22Rv1 (cell line): ENCODE measurements around the gene ZNF831.

Experiments
- H3K27ac ChIP-seq: fragments of 450-650 bp; 2 replicates; pipeline ENCODE4 v1.5.1; 2017
- ZFX ChIP-seq: fragments of 450-650 bp; IDR thresholded peaks from 2 replicates; pipeline ENCODE4 v1.6.1; 2017; ENCODE audit warnings: antibody characterized with exemption, borderline replicate concordance
- TF ChIP-seq, protein P1 (sequence below): fragments of 450-650 bp; IDR thresholded peaks from 2 replicates; pipeline ENCODE4 v1.5.1; 2017; ENCODE audit warnings: mild to moderate bottlenecking

Gene ZNF831

DNA sequence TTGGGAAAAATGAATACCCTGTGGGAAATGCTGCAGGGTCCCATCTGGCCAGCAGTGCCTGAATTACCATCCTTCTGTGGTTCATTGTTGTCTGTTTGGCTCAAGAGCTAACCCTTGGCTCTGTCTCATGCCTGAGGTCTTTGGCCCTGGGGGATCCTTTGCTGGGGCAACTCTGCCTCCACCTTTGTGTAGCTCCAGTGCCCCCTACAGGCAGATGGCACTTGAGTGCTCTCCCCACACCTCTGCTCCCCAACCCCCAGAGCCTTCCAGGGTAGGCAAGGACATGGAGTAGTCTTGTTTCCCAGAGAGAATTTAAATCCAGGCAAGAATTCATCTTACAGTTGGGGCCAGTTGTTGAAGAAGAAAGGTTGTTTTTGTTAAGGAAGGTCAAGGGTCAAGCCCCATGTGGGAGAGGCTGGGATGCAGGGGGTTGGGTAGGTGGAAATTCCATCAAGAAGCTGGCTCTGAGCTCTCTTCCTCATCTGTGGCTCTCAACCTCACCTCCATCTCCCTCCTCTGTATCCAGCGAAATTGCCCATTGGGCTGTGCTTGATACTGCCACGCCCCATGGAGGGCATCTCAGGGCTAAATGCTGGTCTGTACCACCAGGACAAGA is 44.2 kb downstream of the ZNF831 start:
- no peak overlapping the region for H3K27ac ChIP-seq
- TF ChIP-seq, protein P1, sequence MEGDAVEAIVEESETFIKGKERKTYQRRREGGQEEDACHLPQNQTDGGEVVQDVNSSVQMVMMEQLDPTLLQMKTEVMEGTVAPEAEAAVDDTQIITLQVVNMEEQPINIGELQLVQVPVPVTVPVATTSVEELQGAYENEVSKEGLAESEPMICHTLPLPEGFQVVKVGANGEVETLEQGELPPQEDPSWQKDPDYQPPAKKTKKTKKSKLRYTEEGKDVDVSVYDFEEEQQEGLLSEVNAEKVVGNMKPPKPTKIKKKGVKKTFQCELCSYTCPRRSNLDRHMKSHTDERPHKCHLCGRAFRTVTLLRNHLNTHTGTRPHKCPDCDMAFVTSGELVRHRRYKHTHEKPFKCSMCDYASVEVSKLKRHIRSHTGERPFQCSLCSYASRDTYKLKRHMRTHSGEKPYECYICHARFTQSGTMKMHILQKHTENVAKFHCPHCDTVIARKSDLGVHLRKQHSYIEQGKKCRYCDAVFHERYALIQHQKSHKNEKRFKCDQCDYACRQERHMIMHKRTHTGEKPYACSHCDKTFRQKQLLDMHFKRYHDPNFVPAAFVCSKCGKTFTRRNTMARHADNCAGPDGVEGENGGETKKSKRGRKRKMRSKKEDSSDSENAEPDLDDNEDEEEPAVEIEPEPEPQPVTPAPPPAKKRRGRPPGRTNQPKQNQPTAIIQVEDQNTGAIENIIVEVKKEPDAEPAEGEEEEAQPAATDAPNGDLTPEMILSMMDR = peak; percentile 32
- TF ChIP-seq ZFX = no peak

DNA sequence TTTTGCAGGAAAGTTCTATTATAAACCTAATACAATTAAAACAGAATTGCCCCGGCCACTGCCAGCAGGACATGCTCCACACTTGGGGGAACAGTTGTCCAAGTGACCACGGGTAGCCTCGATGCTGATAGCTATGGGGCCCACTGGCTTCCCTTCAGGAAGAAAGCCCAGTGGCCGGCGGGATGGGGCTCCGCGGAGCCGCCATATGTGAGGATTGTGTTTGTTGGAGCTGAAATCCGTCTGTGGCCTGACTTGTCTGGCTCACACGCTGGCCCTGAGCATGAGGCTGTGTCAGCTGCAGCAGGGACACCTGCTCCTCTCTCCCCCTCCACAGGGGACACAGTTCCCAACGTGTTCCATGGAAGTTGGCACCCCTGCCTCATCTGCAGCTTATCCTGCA is 46.6 kb downstream of the ZNF831 start:
- TF ChIP-seq, protein P1 = no peak
- no peak for TF ChIP-seq ZFX
- no peak overlapping the region for H3K27ac ChIP-seq

DNA sequence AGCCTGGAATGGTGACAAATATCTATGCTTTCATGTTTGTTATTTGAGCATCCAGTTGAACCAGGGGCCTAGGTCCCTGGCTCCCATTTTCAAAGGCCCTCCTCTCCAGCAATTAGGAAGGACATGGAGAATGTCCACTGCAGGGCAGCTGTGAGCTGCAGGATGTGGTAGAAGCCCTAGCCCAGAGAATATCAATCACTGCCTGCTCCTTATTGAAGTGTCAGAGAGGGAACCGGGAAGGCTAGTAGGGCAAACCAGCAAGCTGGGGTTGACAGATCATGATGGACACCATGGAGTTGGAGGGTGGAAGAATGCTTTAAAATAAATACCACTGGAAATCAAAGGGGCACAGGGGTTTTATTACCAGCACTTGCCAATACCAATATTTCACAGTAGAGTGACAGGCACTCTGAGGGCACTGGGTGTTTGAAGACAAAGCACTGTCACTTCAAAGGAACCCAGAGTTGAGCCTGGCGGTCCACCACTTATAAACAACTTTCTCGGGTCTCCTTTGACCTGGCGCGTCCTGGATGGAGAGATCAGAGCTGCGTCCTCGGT is 47.7 kb downstream of the ZNF831 start:
- no peak overlapping the region for H3K27ac ChIP-seq
- TF ChIP-seq ZFX = no peak
- TF ChIP-seq, protein P1 = no peak

DNA sequence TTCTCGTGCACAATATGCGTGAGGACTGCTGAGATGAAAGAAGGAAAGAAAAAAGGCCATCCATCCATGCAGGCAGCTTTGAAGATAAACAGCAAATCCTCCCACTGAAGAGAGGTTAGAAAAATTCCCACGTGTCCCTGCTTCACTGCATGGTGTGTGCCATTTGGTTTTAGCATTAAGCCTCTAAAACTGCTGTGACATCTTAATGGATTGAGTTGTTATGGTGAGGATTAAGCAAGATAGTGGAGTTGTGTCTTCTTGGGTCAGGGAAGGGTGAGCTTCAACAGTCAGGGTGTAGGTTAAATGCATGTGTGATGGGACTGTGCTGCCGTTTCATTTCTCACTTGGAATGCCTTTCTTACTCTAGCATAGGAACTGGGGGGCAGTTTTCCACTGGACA is 50.5 kb downstream of the ZNF831 start:
- TF ChIP-seq, protein P1 = no peak
- TF ChIP-seq ZFX = no peak
- H3K27ac ChIP-seq = no peak overlapping the region

DNA sequence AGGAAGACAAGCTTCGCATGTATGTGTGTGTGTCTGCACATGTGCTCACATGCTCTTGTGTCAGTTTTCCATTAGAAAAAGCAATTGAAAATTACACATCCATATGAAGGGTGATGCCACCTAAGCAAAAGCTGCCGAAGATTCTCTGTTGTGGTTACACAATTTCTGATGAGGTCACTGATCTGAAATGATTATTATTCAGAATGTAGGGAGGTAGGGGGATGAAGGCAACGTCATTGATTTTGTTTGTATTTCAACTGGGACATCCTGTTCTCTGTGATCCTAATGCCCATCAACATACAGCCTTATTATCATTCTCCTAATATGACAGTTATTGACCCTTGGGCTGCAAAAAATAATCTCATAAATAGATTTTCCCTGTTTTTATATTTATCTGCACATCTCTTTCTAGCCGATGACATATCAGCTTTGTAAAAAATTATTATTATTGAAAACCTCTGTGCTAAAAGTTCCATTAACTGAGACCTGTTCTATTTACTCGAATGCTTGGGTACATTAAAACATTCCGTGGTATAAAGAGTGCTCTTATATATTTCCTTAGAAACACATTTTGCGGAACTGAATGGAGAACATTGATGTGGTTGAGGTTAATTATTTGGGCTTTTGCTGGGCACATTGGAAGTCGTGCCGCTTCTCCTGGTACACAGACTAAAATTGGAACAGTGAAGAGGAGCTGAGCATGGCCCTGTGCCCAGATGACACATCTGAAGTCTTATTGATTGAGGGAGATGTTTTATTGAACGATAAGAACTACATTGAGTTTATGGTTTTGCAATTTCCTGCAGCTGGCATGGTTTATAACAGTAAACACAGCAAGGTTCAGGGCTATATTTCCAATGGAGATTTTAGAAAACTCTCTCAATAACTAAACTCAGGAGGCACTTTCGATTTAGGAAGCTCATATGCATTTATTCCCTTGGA is 51.3 kb downstream of the ZNF831 start:
- TF ChIP-seq, protein P1 = no peak
- no peak for TF ChIP-seq ZFX

DNA sequence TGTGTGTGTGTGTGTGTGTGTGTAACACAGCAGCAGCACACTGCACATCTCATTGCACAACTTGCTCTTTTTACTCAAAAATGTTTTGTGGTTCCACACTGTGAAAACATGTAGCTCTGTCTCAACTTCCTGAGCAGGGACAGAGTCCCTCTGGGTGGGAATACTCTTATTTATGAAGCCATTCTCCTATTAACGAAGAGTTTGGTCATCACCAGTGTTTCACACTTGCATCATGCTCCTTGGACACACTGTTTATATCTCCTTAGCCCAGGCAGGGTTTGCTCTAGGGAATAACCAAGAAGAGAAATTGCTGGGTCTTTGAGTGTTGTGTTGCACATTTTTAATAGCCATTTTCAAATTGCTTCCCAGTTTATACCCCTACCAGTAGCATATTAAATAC is 53.6 kb downstream of the ZNF831 start:
- TF ChIP-seq ZFX = no peak
- TF ChIP-seq, protein P1 = no peak
- H3K27ac ChIP-seq = no peak overlapping the region

More for the DNA sequence above, 51.3 kb downstream of the ZNF831 start:
- no peak overlapping the region for H3K27ac ChIP-seq
